Neural crest cell (in vitro differentiated cells): ENCODE results near the gene COQ8B. TPM values are rescaled to one million over a fixed set of nuclear protein-coding genes. Genes with fewer than 3 reads are reported as not detected.

Experiments used
- DNase-seq: peaks from one replicate; pipeline ENCODE4 v3.0.0; 2021; ENCODE audit warnings: low read depth, mixed read lengths, low spot score
- H3K27ac Mint-ChIP-seq: one replicate; pipeline ENCODE4 v1.8.0; 2021; ENCODE audit warnings: mild to moderate bottlenecking, mixed read lengths; ENCODE audit not compliant: unreplicated experiment
- H3K27me3 Mint-ChIP-seq: 2 replicates; pipeline ENCODE4 v1.8.0; 2021; ENCODE audit warnings: low read depth, mild to moderate bottlenecking, mixed read lengths
- H3K36me3 Mint-ChIP-seq: 2 replicates; pipeline ENCODE4 v1.8.0; 2021; ENCODE audit warnings: low read depth, mild to moderate bottlenecking, mixed read lengths
- H3K4me1 Mint-ChIP-seq: 2 replicates; pipeline ENCODE4 v1.8.0; 2021; ENCODE audit warnings: mixed read lengths
- H3K4me3 Mint-ChIP-seq: one replicate; pipeline ENCODE4 v1.8.0; 2021; ENCODE audit warnings: mild to moderate bottlenecking, mixed read lengths
- H3K9me3 Mint-ChIP-seq: 2 replicates; pipeline ENCODE4 v1.8.0; 2021; ENCODE audit warnings: mixed read lengths
- CTCF ChIP-seq: fragments of 200-600 bp; sonication (generic); conservative IDR thresholded peaks from 2 replicates; pipeline ENCODE4 v1.5.0; 2021; ENCODE audit warnings: antibody characterized with exemption, mild to moderate bottlenecking
- total RNA-seq: library from RNA; stranded (reverse); gene quantifications from 2 replicates; pipeline ENCODE4 v1.2.1, GENCODE V29; 2021

COQ8B gene
- total RNA-seq, 1 donor from 2014 or later, result 45.1 TPM

- no peak overlapping the region for H3K4me3 Mint-ChIP-seq
- H3K9me3 Mint-ChIP-seq, result no peaks in the 10 kb centered on the region
- H3K27ac Mint-ChIP-seq, result peak overlapping the region; percentile 35
- no peak for TF ChIP-seq CTCF
- no peak for DNase-seq
- H3K4me1 Mint-ChIP-seq, result peaks cover 19% of the 10 kb centered on the region
- H3K36me3 Mint-ChIP-seq, result peaks cover 5% of the 10 kb centered on the region
- no peaks in the 10 kb centered on the region for H3K27me3 Mint-ChIP-seq
Measured at GRCh38 chr19:40724855-40725254, 8.2 kb upstream of the COQ8B start.

GRCh38 chr19:40724315-40724714, 7.6 kb upstream of the COQ8B start:
- no peak for DNase-seq
- Mint-ChIP-seq H3K9me3 (no peaks in the 10 kb centered on the region), H3K36me3 (peaks cover 5% of the 10 kb centered on the region), H3K27me3 (no peaks in the 10 kb centered on the region), H3K4me3 (no peak overlapping the region), H3K27ac (no peak overlapping the region), H3K4me1 (peaks cover 25% of the 10 kb centered on the region)
- TF ChIP-seq CTCF, result no peak

GRCh38 chr19:40723661-40724254, 7.1 kb upstream of the COQ8B start:
- no peak for DNase-seq
- Mint-ChIP-seq H3K9me3 (no peaks in the 10 kb centered on the region), H3K4me1 (peaks cover 29% of the 10 kb centered on the region), H3K4me3 (peak overlapping the region; percentile 19), H3K27ac (no peak overlapping the region), H3K27me3 (no peaks in the 10 kb centered on the region), H3K36me3 (peaks cover 5% of the 10 kb centered on the region)
- TF ChIP-seq CTCF, result no peak

- H3K4me1 Mint-ChIP-seq, result peaks cover 42% of the 10 kb centered on the region
- no peak for TF ChIP-seq CTCF
- H3K36me3 Mint-ChIP-seq, result peaks cover 3% of the 10 kb centered on the region
- H3K9me3 Mint-ChIP-seq, result no peaks in the 10 kb centered on the region
- no peaks in the 10 kb centered on the region for H3K27me3 Mint-ChIP-seq
- no peak for DNase-seq
- H3K4me3 Mint-ChIP-seq, result peak overlapping the region; percentile 29
- H3K27ac Mint-ChIP-seq, result peak overlapping the region; percentile 36
Measured at GRCh38 chr19:40721936-40722661, 5.4 kb upstream of the COQ8B start.

GRCh38 chr19:40721140-40721486, 4.4 kb upstream of the COQ8B start:
- Mint-ChIP-seq H3K4me1 (peaks cover 47% of the 10 kb centered on the region), H3K36me3 (peaks cover 3% of the 10 kb centered on the region), H3K9me3 (no peaks in the 10 kb centered on the region), H3K27me3 (no peaks in the 10 kb centered on the region), H3K4me3 (peak overlapping the region; percentile 75), H3K27ac (no peak overlapping the region)
- TF ChIP-seq CTCF, result no peak
- DNase-seq, result no peak
